ENCODE results near the gene PRUNE1.
A peak's percentile ranks its signal among the peaks of the same experiment; 100 is the strongest.

PRUNE1 gene

DNA sequence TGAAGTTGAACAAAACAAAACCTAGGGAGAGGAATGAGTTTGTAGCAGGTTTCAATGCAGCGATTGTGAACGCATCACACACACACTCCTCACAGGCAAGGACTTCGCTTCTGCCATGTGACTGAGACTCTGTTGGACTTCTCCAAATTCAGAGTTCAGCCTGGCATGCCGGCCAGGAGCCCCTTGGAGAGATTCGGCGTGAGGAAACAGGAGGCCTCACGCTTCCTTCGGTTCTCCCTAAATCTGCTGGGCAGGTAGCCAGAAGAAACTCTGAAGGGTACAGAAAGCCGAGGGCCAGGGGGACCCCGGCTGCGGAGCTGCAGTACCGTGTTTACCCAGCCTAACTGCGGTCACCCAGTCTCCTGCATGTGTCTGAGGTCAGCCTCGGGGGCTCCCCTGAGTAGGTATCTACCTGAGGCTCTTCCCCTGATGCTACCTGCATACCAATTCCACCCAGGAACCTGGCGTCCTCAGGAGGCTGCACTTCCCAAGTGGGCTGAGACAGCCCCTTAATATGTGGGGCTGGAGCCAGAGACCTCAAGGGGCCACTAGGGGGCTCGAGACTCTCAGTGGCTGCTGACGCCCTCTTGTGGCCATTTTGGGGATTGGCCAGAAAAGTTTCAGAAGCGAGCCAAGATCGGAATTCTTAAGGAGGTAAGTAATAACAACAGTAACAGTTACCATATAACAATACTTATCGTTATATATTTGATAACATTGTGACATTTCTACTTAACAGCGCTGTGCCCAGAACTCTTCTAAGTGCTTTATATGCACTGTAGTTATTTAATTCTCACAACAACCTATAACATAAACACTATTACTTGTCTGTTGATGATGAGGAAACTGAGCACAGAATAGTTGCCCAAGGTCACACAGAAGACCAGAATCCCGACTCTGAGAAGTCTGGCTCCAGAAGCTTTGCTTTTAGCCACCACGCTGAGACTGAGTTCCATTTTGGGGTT, 28.9 kb upstream of the PRUNE1 start:
- DNase-seq (ENCODE audit: low read depth), result peak; percentile 75

DNA sequence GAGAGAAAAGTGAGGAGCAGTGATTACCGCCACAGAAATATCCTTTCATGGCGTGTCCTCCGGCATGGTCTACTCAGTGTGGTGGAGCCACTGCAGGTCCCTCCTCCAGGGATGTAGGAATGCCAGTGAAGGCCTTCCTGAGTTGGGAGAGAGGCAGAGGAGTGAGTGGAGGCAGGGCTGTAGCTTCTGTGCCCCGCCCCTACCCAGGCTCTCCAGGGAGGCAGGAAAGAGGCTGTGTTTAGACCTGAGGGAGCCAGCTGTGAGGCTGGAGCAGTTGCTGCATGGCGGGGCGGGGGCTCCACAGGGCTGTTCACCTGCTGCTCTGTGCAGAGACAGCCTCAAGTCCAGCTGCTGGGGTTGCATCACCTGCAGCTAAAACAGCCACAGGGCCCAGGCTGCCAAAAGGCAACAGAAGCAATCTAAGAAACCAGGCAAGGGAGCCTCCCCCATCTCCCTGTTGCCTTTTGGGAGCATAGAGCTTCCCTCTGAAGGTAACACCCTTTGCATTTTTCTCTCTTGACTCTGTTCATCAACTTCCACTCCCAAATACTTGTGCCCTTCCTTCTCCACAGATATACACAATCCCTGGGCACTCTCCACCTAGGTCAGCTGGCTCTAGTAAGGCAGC, 27.0 kb upstream of the PRUNE1 start:
- DNase-seq (ENCODE audit: low read depth), result no peak

DNA sequence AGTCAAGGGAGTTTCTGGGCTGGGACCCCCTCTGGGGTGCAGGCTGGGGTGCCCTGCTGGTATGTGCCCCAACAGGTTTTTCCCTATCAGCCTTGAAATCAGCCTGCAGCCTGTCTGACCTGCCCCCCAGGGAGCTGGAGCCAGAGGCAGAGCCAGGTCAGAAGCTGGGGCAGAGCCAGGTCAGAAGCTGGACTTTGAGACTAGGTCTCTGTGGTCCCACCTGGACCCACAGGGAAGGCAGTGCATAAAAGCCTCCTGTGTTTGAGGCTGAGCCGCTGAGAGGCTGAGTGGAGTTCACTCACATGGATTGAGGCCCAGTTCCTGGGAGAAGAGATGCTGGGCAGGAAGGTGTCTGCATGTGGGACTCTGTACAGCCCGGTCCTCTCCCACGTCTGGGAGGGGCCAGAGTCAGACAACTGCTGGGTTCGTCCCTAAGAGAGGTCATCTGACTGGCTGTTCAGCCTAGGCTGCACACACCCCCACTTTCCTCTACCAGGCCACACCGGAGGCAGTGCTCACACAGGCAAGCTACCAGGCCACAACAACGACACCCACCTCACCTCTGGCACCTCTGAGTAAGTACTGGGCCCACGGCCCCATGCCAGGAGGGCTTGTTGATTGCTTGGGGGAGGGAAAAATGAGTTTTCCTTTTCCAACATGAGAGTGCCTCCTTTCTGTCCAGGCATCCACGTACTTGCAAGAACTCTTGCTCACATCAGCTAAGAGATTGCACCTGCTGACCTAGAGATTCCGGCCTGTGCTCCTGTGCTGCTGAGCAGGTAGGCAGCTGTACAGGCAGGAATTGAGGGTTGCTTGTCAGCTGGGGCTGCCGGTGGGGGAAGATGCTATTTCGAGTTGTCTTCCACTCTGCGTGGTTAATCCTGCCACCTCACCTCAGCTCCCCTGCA, 26.2 kb upstream of the PRUNE1 start, which contains the start of gene ANXA9:
Gene ANXA9, plus strand, starts transcription at position 488 of the 908 bp plus-strand sequence. CDS start 814 bp downstream, outside the sequence.
- DNase-seq (ENCODE audit: low read depth), result peak; percentile 57

DNA sequence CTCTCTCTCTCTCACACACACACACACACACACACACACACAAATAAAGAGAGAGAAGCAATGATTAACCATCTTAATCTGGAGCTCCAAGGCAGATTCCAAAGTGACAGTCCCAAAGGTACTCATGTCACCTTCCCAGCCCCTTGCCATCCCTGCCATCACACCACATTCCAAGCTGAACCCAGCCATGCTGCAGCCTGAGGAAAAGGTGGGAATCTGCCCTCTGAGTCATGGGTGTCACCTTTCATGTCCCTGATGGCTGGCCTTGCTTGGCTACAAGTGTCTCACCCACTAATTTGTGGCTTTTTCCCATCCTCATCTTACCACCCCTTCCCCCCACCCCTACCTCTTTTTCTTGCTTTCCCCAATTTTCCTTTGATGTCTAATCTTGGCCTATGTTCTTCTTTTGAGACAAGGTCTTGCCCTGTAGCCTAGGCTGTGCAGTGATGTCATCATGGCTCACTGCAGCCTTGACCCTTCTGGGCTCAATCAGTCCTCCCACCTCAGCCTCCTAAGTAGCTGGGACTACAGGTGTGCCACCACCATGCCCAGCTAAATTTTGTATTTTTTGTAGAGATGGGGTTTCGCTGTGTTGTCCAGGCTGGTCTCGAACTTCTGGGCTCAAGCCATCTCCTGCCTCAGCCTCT, 22.9 kb upstream of the PRUNE1 start:
- no peak for DNase-seq (ENCODE audit: low read depth)

DNA sequence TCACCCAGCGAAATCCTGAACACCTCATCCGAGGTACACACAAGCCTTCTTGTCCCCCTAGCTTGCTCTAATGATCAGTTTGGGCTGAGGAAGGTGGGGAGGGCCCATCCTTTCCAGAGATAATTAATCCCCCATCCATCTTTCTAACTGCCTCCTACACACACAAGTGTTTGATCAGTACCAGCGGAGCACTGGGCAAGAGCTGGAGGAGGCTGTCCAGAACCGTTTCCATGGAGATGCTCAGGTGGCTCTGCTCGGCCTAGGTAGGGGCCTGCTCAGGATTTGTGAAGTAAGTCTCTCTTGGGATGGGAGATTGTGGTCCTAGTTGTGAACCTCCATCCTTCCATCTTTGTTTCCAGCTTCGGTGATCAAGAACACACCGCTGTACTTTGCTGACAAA, 20.3 kb upstream of the PRUNE1 start:
- DNase-seq (ENCODE audit: low read depth), result no peak

DNA sequence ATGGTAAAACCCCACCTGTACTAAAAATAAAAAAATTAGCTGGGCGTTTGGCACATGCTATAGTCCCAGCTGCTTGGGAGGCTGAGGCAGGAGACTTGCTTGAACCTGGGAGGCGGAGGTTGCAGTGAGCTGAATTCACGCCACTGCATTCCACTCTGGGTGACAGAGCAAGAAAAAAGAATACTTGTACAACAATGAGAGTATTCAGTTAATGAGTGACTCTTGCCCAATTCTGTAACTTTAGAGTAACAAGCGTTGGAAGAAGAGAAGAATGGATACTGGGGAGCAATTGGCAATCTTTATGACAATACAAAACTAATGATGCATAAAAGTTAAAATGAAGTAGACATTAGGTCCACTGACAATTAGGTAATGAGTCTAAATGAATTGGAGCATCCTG, 15.6 kb upstream of the PRUNE1 start:
- no peak for DNase-seq (ENCODE audit: low read depth)

DNA sequence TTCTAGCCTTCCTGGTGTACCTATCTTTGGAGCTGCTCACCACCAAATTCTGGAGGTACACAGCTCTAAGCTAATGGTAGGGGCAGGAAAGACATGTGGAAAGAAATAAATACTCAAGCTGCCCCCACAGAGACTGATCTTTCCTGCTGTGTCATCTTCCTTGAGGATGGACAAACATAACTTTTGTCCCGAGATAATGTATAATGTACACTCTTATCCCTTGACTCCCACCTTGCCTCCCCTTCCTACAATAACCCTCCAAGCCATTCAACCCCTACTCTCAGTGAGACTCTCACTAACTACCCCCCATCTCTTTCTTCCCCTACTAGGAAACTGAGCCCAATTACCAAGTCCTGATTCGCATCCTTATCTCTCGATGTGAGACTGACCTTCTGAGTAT, 14.0 kb upstream of the PRUNE1 start:
- DNase-seq (ENCODE audit: low read depth), result no peak

DNA sequence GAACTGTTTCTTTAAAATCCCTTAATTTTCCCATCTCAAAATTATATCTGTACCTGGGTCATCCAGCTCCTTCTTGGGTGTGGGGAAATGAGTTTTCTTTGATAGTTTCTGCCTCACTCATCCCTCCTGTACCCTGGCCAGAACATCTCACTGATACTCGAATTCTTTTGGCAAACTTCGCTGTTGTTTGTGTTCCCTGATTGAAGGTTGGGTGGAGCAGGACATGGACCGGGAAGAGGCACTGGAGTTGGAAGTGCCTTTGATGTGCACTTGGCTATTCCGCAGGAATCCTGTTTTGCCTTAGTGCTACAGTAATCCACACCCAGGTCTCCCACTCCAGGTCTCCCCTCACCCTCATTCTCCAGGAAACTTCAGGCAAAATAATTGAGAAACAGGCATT, 12.8 kb upstream of the PRUNE1 start:
- no peak for DNase-seq (ENCODE audit: low read depth)

DNA sequence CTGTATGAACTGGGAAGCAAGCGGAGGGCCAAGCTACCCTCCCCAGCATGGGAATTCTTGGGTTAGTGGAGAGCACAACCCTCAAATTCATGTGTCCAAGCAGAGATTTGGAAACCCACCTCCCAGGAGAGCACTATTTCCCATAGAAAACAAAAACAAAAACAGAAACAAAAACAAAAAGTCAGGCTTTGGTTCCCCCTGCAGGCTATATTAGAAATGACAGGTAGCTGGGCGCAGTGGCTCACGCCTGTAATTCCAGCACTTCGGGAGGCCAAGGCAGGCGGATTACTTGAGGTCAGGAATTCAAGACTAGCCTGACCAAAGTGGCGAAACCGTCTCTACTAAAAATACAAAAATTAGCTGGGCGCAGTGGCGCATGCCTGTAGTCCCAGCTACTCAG, 12.4 kb upstream of the PRUNE1 start:
- DNase-seq (ENCODE audit: low read depth), result peak; percentile 65

DNA sequence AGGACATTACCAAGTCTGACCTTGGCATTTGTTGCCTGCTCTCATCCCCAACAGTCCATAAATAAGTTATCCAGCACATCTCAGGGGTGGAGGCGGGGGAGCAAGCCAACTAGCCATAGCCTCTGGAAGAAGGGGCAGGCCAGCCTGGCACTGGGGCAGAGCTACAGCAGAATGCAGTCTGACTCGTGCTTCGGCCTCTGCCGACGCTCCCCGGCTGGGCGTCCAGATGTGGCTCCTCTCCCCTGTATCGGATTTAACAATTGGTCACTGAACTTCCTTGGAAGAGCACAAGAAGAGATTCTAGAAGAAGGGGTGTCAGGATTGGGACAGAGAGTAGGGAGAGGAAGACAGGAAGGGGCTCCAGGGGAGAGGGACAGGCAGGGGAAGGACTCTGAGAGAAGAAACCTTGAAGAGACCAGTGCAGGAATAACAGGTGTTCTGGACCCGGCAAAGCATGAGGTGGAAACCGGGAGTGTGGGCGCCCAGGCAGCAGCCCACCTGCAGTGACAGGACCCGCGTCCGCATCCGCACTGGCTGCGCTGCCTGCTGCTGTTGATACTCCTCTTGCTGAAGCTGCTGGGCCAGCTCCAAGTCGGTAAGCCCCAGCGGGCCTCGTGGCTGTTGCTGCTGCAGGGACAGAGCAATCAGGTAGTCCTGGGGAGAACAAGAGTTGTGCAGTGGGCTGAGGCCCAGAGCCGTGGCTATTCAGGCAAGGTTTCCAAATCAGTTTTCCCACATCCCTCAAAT, 10.9 kb upstream of the PRUNE1 start:
- DNase-seq (ENCODE audit: low read depth), result no peak

DNA sequence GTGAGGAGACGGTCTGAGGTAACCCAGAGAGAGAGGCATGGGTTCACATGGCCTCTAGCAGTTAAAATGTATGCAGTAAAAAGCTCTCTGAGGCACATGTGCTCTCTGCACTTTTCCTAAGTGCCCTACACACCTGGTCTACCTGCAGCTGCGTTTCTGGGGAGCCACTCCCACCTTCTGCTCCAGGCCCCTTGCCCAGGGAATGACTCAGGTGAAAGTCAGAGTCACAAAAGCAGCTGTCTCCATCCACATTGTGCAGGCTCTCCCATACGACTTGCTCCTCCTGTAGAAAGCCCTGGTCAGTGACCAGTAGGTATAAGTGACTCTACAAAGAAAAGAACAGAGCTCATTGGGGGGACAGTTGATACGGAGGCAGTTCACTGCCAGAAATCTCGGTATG, 10.3 kb upstream of the PRUNE1 start:
- DNase-seq (ENCODE audit: low read depth), result no peak

DNA sequence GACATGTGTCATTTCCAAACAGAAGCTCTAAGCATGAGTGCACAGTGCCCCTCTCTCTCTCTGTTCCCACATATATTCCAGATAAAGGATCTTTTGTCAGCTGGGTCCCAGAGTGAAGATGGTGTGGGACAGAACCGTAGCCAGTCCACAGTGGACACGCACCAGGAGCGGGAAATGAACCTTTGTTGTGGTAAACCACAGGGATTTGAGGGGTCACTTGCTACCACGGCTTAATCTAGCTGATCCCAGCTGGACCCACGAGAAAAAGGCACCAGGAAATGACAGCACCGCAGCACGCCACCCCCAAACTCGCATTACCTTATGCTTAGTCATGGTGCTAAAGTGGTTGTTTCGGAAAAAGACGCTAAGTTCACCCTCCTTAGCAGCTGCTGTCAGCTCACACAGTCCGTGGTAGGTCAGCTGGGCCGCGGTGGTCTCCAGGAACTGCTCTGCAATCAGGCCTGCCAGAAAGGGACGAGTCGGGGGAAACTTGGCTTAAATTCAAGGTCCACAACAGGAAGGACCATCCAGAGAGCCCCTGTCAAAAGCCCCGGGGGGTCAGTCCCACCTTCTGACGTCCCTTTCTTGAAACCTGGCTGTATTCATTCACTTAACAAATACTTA, 9.1 kb upstream of the PRUNE1 start:
- peak; percentile 70 for DNase-seq (ENCODE audit: low read depth)

DNA sequence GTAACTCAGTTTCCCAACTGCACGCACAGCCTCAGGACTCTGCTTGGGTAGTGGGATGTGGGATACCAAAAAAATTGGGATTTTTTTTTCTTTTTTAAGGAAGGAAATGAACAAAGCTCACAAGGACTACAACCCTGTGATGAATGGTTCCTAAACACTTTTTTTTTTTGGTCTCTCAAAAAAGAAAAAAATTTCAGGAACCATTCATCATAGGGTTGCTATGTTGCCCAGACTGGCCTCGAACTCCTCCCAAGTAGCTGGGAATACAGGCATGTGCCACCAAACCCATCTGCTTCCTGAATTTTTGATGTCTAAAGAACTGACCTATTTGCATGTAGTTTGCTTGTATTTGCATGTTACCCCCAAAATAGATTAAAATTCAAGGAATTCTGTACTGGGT, 8.3 kb upstream of the PRUNE1 start:
- DNase-seq (ENCODE audit: low read depth), result no peak

DNA sequence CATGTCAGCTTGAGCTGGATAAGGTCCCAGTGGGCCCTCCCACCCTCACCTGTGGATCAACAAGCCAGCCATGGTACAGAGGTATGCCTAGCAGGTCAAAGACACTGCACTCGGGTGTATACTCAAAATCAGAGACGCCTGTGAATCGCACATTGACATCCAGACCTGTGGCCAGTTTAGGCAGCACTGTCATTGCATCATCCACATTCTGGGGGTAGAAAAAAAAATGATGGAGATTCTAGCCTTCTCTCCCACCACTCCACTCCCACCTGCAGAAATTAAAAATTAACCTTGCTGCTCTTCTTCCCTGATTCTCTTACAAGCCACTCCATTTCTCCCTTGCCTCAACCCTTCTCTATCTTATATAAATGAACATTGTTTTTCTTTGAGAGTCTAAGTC, 7.8 kb upstream of the PRUNE1 start:
- no peak for DNase-seq (ENCODE audit: low read depth)

DNA sequence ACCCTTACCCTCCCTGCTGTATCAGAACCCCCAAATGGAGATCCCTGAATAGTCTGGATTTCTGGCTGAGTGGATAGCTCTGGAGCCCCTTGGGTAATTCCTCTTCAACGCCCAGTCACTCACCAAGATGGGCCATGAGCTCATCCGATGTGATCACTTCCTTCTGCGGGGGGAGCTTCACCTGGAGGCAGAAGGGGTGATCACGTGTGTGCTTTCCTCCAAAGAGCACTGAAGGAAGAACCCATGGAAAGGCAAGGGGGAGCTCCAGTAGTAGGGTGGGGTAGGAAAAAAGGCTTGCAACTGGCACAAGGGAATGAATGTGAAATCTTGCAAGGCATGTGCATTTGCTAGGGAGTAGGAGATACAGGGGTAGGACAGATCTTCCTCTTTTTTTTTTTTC, 6.6 kb upstream of the PRUNE1 start:
- DNase-seq (ENCODE audit: low read depth), result no peak

DNA sequence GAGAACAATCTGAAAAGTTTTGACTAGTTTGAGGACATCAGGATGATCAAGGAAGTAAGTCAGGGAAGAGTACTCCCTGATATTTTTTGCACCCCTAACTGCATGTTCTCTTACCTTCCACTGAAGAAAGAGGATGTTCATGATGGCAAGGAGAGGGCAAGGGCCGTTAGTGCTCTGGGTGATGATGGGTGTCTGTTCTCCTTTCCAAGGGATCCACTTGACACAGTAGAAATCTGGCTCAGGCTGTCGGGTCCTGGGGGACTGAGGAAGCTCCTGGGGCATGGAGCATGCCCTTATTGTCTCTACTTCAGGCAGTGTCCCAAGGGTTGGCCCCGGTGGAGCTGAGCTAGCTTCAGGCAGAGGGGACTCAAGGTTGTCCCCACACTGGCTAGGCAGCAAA, 6.2 kb upstream of the PRUNE1 start:
- DNase-seq (ENCODE audit: low read depth), result no peak

DNA sequence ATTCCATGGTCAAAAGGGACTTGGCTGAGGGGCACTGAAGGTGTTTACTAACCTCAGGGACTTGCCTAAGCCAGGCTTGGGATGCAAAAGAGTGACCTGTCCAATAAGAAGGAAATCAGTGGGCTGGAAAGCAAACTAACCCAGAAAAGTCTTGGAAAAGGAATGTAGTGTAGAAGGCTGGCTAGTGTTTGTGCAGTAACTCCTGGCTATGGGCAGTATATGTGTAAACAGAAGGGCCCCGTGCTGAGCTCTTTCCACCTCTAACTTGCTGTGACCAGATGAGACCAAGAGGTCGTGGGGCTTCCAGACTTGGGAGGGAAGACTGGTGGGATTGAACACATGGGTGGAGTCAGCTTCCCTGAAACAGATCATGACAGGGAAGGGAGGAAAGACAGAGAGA, 5.6 kb upstream of the PRUNE1 start:
- DNase-seq (ENCODE audit: low read depth), result no peak

DNA sequence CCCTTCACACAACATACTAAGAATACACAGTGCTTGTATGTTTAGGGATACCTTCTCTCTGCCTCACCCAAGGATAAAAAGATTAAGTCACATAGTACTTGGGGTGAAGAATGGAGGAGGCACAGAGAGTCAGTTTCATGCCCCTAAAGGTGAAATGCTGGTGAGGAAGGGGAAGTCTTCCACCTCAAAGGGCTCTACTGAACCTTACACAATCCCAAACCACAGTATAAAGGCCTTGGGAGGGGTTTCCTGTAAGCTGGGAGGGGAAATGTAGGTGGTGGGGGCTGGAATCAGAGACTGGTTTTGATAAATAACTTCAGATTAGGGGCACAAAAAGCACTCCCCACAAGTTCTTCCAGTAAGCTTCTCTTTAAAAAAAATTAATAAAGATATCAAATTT, 5.1 kb upstream of the PRUNE1 start:
- DNase-seq (ENCODE audit: low read depth), result no peak

DNA sequence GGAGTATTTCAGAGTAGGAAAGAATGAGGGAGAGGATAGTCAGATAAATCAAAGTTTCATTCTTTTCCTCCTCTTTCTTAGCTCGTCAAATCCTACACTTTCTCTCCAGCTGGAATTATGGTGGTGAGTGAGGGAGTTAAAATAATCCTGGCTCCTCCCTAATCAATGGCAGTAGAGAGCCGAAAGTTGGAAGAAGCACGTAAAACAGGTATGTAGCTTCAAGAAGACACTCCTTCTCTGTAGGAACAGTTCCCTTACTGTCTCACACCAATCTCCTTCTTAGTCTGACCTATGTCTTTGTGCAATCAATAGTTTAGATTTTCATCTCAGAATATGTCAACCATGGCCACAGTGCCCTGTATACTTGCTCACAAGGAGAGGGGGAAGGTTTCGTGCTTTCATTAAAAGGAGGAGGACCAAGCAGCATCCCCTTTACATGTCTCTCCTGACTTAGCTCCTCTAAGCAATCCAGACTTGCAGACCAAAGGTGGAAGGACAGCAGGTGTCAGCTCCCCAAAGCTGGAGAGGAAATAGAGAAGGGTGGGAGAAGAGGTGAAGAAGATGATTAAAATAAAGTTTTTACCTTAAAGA, 2.4 kb upstream of the PRUNE1 start:
- DNase-seq (ENCODE audit: low read depth), result no peak

DNA sequence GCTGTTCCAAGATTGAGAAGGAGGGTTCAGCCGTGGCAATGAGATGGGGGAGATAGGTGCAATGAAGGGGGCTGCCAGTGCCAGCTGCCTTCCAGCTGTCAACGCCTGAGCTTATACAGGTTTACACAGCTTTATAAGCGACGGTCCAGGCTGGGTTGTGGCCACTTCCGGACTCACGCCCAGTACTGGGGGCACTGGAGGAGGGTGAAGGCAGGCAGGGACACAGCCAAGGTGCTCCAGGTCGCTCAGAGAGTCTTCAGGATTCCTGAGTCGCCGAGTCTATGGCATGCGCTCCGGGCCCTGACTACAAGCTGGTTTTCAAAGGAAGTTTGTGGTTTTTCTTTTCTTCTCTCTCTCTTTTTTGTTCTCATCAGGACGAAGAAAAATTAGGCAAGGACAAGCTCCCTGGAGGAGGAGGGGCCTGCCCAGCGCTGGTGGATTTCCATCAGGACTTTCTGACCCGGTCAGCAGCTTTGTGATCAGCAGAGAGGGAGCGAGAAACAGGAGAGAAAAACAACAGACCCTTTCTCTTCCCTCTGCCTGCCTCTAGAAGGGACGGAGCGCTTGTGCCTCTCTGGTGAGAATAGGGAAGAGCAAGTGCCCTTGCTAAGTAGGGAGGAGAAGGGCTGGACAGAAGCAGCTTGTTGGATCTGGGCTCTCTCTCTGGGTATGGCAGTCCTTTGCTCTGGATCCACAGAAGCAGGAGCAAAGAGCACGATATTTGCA, 1.8 kb upstream of the PRUNE1 start, which contains the start of gene MINDY1:
Gene MINDY1, minus strand, starts transcription at position 576 of the 726 bp plus-strand sequence. CDS start 4,285 bp downstream, outside the sequence.
- DNase-seq (ENCODE audit: low read depth), result peak; percentile 88
